ENCODE data around the gene CALHM5. TPM values are rescaled to one million over a fixed set of nuclear protein-coding genes. Genes with fewer than 3 reads are reported as not detected.

CALHM5 gene
- total RNA-seq, 1 donor from 2014 or later, result not detected

DNA sequence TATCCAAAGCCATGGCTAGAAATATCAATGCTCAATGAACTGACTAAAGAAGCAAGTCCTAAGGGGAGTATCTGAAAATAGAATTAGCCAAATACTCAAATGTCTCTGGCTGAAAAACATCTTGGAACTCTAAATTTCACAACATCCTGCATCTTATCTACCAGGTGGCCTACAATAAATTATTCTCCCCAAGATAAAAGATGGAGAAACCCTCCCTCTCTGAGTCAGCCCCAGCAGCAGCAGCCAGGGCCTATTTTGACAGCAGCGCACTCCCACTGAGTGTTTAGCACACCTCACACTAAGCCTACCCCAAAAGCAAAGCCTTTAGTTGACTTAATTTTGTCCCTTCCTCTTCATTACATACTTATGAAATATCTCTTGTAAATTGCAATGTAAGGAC lies 44.3 kb upstream of the CALHM5 start:
- peaks cover 59% of the 10 kb centered on the region for H3K4me1 Mint-ChIP-seq
- DNase-seq (no peak), ATAC-seq (ENCODE audit: low read depth) (no peak)
- H3K9me3 Mint-ChIP-seq, result no peaks in the 10 kb centered on the region
- H3K36me3 Mint-ChIP-seq (ENCODE audit: low read depth), result no peaks in the 10 kb centered on the region
- ChIA-PET CTCF (no interaction called here), POLR2A (no interaction called here)
- no peaks in the 10 kb centered on the region for H3K27me3 Mint-ChIP-seq
- intact Hi-C loops (cut with micrococcal nuclease), result loop anchor here (10.0 kb wide), 1 partner anchor 452 kb away; no protein-coding TSS in a partner anchor
- TF ChIP-seq, protein P1, sequence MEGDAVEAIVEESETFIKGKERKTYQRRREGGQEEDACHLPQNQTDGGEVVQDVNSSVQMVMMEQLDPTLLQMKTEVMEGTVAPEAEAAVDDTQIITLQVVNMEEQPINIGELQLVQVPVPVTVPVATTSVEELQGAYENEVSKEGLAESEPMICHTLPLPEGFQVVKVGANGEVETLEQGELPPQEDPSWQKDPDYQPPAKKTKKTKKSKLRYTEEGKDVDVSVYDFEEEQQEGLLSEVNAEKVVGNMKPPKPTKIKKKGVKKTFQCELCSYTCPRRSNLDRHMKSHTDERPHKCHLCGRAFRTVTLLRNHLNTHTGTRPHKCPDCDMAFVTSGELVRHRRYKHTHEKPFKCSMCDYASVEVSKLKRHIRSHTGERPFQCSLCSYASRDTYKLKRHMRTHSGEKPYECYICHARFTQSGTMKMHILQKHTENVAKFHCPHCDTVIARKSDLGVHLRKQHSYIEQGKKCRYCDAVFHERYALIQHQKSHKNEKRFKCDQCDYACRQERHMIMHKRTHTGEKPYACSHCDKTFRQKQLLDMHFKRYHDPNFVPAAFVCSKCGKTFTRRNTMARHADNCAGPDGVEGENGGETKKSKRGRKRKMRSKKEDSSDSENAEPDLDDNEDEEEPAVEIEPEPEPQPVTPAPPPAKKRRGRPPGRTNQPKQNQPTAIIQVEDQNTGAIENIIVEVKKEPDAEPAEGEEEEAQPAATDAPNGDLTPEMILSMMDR (IDR thresholded peaks at IDR 0.05), result no peak
- H3K4me3 Mint-ChIP-seq, result no peak overlapping the region
- H3K27ac Mint-ChIP-seq, result peak overlapping the region; percentile 80

DNA sequence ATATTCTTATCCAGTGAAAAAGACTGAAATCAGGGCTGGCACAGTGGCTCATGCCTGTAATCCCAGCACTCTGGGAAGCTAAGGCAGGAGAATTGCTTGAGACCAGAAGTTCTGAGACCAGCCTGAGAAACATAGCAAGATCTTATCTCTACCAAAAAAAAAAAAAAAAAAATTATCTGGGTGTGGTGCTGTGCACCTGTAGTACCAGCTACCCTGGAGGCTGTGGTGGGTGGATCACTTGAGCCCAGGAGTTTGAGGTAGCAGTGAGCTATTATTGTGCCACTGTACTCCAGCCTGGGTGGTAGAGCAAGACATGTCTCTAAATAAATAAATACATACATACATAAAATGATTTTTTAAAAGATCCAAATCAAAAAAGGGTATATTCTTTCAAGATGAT lies 43.9 kb upstream of the CALHM5 start:
- Mint-ChIP-seq H3K27me3 (no peaks in the 10 kb centered on the region), H3K4me1 (peaks cover 58% of the 10 kb centered on the region), H3K27ac (peak overlapping the region; percentile 80), H3K9me3 (no peaks in the 10 kb centered on the region), H3K36me3 (ENCODE audit: low read depth) (no peaks in the 10 kb centered on the region), H3K4me3 (no peak overlapping the region)
- no peak for DNase-seq
- TF ChIP-seq, protein P1 (IDR thresholded peaks at IDR 0.05), result no peak
- intact Hi-C loops (cut with micrococcal nuclease), result loop anchor here (10.0 kb wide), 1 partner anchor 453 kb away; no protein-coding TSS in a partner anchor
- POLR2A ChIA-PET, result no interaction called here
- CTCF ChIA-PET, result no interaction called here
- no peak for ATAC-seq (ENCODE audit: low read depth)

DNA sequence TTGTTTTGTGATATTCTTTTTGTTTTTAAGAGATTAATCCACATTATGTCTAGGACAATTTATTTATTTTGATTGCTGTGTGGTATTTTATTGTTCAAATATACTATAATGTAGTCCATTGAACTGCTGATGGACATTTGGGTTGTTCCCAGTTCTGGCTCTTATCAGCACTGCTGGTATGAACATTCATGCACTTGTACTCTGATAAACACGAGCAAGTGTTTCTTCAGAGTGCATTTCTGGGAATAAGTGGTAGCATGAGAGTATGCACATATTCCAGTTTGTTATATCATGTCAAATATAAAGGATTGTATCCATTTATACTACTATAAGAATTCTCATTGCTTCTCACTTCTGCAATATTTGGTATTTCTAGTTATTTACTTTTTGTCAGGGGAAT lies 43.1 kb upstream of the CALHM5 start:
- intact Hi-C loops (cut with micrococcal nuclease), result loop anchor here (10.0 kb wide), 1 partner anchor 453 kb away; no protein-coding TSS in a partner anchor
- H3K4me1 Mint-ChIP-seq, result peaks cover 50% of the 10 kb centered on the region
- no peaks in the 10 kb centered on the region for H3K9me3 Mint-ChIP-seq
- ChIA-PET POLR2A (no interaction called here), CTCF (no interaction called here)
- TF ChIP-seq, protein P1 (IDR thresholded peaks at IDR 0.05), result no peak
- ATAC-seq (ENCODE audit: low read depth), result no peak
- no peak for DNase-seq
- no peaks in the 10 kb centered on the region for H3K27me3 Mint-ChIP-seq
- H3K4me3 Mint-ChIP-seq, result no peak overlapping the region
- H3K36me3 Mint-ChIP-seq (ENCODE audit: low read depth), result no peaks in the 10 kb centered on the region
- H3K27ac Mint-ChIP-seq, result no peak overlapping the region

DNA sequence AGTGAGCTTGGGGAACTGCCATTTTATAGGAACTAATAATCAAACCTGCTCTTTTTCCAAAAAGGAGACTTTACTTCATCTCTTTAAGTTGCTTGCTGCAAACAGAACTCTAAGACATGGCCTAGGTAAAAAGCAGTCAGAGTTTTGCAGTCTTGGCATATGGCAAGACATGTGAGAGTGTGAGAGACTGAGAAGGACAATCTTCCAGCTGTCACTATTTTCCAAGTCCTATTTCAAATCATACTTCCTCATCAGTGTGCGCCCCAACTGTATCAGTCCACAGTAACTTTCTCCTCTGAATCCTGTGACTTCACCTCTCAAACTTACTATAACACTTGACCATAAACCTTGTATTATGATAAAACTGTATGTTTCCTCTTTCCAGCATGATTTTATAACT lies 39.9 kb upstream of the CALHM5 start:
- POLR2A ChIA-PET, result no interaction called here
- H3K4me3 Mint-ChIP-seq, result no peak overlapping the region
- no peak overlapping the region for H3K27ac Mint-ChIP-seq
- DNase-seq (no peak), ATAC-seq (ENCODE audit: low read depth) (no peak)
- intact Hi-C loops (cut with micrococcal nuclease), result no loop called here
- CTCF ChIA-PET, result no interaction called here
- H3K9me3 Mint-ChIP-seq, result no peaks in the 10 kb centered on the region
- H3K4me1 Mint-ChIP-seq, result peaks cover 47% of the 10 kb centered on the region
- TF ChIP-seq, protein P1 (IDR thresholded peaks at IDR 0.05), result no peak
- no peaks in the 10 kb centered on the region for H3K36me3 Mint-ChIP-seq (ENCODE audit: low read depth)
- H3K27me3 Mint-ChIP-seq, result no peaks in the 10 kb centered on the region

DNA sequence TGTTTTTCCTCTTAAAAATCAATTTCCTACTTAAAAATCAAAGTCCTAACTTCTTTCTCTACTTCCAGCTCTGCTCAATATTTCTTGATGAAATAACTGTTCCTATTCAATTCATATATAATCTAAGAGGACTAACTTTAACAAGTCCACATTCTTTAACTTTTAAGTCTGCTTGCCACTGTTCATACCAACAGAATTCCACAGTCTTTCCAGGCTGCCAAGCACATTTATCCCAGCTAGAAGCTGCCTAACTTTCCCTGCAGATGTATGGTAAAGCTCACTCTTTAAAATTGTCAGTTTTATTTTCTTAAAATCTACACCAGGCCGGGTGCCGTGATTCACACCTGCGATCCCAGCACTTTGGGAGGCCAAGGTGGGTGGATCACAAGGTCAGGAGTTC lies 38.7 kb upstream of the CALHM5 start:
- DNase-seq, result no peak
- CTCF ChIA-PET, result no interaction called here
- TF ChIP-seq, protein P1 (IDR thresholded peaks at IDR 0.05), result no peak
- Mint-ChIP-seq H3K27me3 (no peaks in the 10 kb centered on the region), H3K27ac (no peak overlapping the region), H3K36me3 (ENCODE audit: low read depth) (no peaks in the 10 kb centered on the region), H3K4me1 (peaks cover 42% of the 10 kb centered on the region), H3K4me3 (no peak overlapping the region), H3K9me3 (peaks cover 4% of the 10 kb centered on the region)
- intact Hi-C loops (cut with micrococcal nuclease), result no loop called here
- no peak for ATAC-seq (ENCODE audit: low read depth)
- POLR2A ChIA-PET, result no interaction called here

All from activated B cell treated with CpG ODN at 0.5 μM for 24 hours (primary cell).